Activated T-cell treated with anti-CD3 and anti-CD28 coated beads, Interleukin-2, amount 50 U/mL, for 72 hours (primary cell): Measurements from ENCODE around the gene KCNC3. TPM values are rescaled to one million over a fixed set of nuclear protein-coding genes. Genes with fewer than 3 reads are reported as not detected.

Experiments used
- ATAC-seq, 2 donors: fragments of 150-1000 bp; cut with Tn5 transposase; replicated peaks in 1 of 2; 2 replicates each; pipeline ENCODE4 v1.10.0; 2021; ENCODE audit warnings: moderate library complexity in 2 of 2, mild to moderate bottlenecking in 1 of 2
- DNase-seq, 2 donors: peaks; one replicate each; pipeline ENCODE4 v3.0.0; 2021 to 2022; ENCODE audit warnings: mixed read lengths in 1 of 2
- H3K27ac Mint-ChIP-seq: one replicate; pipeline ENCODE4 v1.8.0; 2022; ENCODE audit warnings: mild to moderate bottlenecking, moderate library complexity, mixed read lengths
- H3K27me3 Mint-ChIP-seq: one replicate; pipeline ENCODE4 v1.8.0; 2022; ENCODE audit warnings: low read depth, mixed read lengths
- H3K36me3 Mint-ChIP-seq, 2 donors: one replicate each; pipeline ENCODE4 v1.8.0; 2022; ENCODE audit warnings: mixed read lengths in 2 of 2, mild to moderate bottlenecking in 1 of 2; ENCODE audit not compliant: insufficient read depth in 2 of 2
- H3K4me1 Mint-ChIP-seq: one replicate; pipeline ENCODE4 v1.8.0; 2022; ENCODE audit warnings: low read depth, mixed read lengths
- H3K4me3 Mint-ChIP-seq, 2 donors: one replicate each; pipeline ENCODE4 v1.8.0; 2022; ENCODE audit warnings: mild to moderate bottlenecking in 2 of 2, mixed read lengths in 2 of 2, moderate library complexity in 2 of 2
- H3K9me3 Mint-ChIP-seq, 2 donors: one replicate each; pipeline ENCODE4 v1.8.0; 2022; ENCODE audit warnings: mixed read lengths in 2 of 2
- total RNA-seq, 2 donors: library from RNA; stranded (reverse); gene quantifications; one replicate each; pipeline ENCODE4 v1.2.3, GENCODE V29; 2022

Gene KCNC3
- 1 to 10 TPM; 5.2 to 8.3 TPM for total RNA-seq

GRCh38 chr19:50329146-50329925 is at the start of gene KCNC3:
KCNC3 (minus strand) TSS chr19:50329377; CDS start chr19:50329082, 295 bp downstream.
- H3K4me3 Mint-ChIP-seq = peak within 1 kb of the TSS; percentile 85 to 94
- peaks cover 76% of the 10 kb centered on the region for H3K4me1 Mint-ChIP-seq
- DNase-seq = peak; percentile 98 to 99
- H3K27ac Mint-ChIP-seq = peak within 1 kb of the TSS; percentile 94
- peaks cover 0 to 5% of the 10 kb centered on the region in 2 donors for H3K9me3 Mint-ChIP-seq
- peak; percentile 73 for ATAC-seq
- H3K36me3 Mint-ChIP-seq = peaks cover 10 to 18% of the 10 kb centered on the region in 2 donors
- peaks cover 60% of the 10 kb centered on the region for H3K27me3 Mint-ChIP-seq

- Mint-ChIP-seq H3K4me3 (no peak overlapping the region), H3K36me3 (peaks cover 9 to 11% of the 10 kb centered on the region in 2 donors), H3K27me3 (no peaks in the 10 kb centered on the region), H3K4me1 (peaks cover 46% of the 10 kb centered on the region), H3K9me3 (no peaks in the 10 kb centered on the region), H3K27ac (no peak overlapping the region)
- ATAC-seq = no peak
- no peak for DNase-seq
These were observed 49.7 kb upstream of the KCNC3 start for GRCh38 chr19:50378863-50379236.

DNA sequence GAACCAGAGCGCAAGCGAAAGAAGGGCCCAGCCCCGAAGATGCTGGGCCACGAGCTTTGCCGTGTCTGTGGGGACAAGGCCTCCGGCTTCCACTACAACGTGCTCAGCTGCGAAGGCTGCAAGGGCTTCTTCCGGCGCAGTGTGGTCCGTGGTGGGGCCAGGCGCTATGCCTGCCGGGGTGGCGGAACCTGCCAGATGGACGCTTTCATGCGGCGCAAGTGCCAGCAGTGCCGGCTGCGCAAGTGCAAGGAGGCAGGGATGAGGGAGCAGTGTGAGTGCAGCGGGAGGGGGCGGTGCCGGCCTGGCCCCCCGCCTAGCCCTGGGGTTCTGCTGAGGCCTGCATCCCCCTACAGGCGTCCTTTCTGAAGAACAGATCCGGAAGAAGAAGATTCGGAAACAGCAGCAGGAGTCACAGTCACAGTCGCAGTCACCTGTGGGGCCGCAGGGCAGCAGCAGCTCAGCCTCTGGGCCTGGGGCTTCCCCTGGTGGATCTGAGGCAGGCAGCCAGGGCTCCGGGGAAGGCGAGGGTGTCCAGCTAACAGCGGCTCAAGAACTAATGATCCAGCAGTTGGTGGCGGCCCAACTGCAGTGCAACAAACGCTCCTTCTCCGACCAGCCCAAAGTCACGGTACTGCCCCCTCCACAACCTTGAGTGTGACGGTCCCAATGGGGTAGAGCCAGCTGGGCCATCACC is 49.1 kb upstream of the KCNC3 start:
- H3K27ac Mint-ChIP-seq = no peak overlapping the region
- H3K4me1 Mint-ChIP-seq = peaks cover 41% of the 10 kb centered on the region
- peaks cover 9 to 11% of the 10 kb centered on the region in 2 donors for H3K36me3 Mint-ChIP-seq
- no peaks in the 10 kb centered on the region for H3K27me3 Mint-ChIP-seq
- ATAC-seq (no peak), DNase-seq (no peak)
- H3K4me3 Mint-ChIP-seq = peak overlapping the region; percentile 40 to 46
- no peaks in the 10 kb centered on the region for H3K9me3 Mint-ChIP-seq

- Mint-ChIP-seq H3K9me3 (no peaks in the 10 kb centered on the region), H3K4me3 (peak overlapping the region; percentile 98 to 100), H3K27ac (no peak overlapping the region), H3K4me1 (peaks cover 33% of the 10 kb centered on the region), H3K27me3 (no peaks in the 10 kb centered on the region), H3K36me3 (peaks cover 9 to 11% of the 10 kb centered on the region in 2 donors)
- no peak for DNase-seq
- ATAC-seq = no peak
These were observed 48.3 kb upstream of the KCNC3 start for GRCh38 chr19:50377517-50377916.

DNA sequence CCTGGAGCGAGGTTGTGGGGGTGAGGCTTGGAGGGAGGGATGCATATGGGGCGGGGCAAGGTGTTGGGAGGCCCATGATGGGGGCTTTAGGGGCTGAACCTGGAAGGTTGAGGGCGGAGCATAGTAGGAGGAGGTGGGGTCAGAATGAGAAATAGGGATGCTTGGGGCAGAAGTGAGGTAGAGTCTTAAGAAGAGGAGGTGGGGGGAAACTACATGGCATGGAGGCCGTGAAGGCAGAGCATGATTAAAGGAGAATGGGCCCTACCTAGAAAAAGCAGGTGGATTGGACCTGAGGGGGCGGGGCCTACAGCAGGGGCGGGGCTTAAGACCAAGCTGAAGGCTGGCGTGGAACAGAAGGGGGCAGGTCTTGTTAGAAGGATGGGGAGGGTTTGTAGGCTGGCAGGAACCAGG is 47.9 kb upstream of the KCNC3 start:
- Mint-ChIP-seq H3K9me3 (no peaks in the 10 kb centered on the region), H3K4me1 (peaks cover 33% of the 10 kb centered on the region), H3K27me3 (no peaks in the 10 kb centered on the region), H3K27ac (peak overlapping the region; percentile 81), H3K4me3 (peak overlapping the region; percentile 98 to 100), H3K36me3 (peaks cover 9 to 11% of the 10 kb centered on the region in 2 donors)
- ATAC-seq (peak; percentile 1 to 26), DNase-seq (peak; percentile 54)

- peak within 1 kb of the TSS; percentile 98 for H3K27ac Mint-ChIP-seq
- H3K36me3 Mint-ChIP-seq = peaks cover 9 to 11% of the 10 kb centered on the region in 2 donors
- peak; percentile 95 to 97 for DNase-seq
- peak within 1 kb of the TSS; percentile 98 to 100 for H3K4me3 Mint-ChIP-seq
- no peaks in the 10 kb centered on the region for H3K9me3 Mint-ChIP-seq
- H3K4me1 Mint-ChIP-seq = peaks cover 33% of the 10 kb centered on the region
- peak; percentile 95 to 96 for ATAC-seq
- H3K27me3 Mint-ChIP-seq = no peaks in the 10 kb centered on the region
These were observed 47.2 kb upstream of the KCNC3 start, which contains the start of gene NR1H2 for GRCh38 chr19:50376166-50377050. NR1H2 (plus strand) TSS chr19:50376457; CDS start chr19:50377606, 1,149 bp downstream.

- no peak for ATAC-seq
- H3K4me3 Mint-ChIP-seq = no peak overlapping the region
- peaks cover 46% of the 10 kb centered on the region for H3K4me1 Mint-ChIP-seq
- no peaks in the 10 kb centered on the region for H3K9me3 Mint-ChIP-seq
- DNase-seq = no peak
- no peak overlapping the region for H3K27ac Mint-ChIP-seq
- no peaks in the 10 kb centered on the region for H3K27me3 Mint-ChIP-seq
- H3K36me3 Mint-ChIP-seq = peaks cover 3 to 6% of the 10 kb centered on the region in 2 donors
These were observed 42.8 kb upstream of the KCNC3 start for GRCh38 chr19:50371914-50372475.

- ATAC-seq = peak; percentile 65 to 66
These were observed 39.7 kb upstream of the KCNC3 start for GRCh38 chr19:50368649-50369570.

DNA sequence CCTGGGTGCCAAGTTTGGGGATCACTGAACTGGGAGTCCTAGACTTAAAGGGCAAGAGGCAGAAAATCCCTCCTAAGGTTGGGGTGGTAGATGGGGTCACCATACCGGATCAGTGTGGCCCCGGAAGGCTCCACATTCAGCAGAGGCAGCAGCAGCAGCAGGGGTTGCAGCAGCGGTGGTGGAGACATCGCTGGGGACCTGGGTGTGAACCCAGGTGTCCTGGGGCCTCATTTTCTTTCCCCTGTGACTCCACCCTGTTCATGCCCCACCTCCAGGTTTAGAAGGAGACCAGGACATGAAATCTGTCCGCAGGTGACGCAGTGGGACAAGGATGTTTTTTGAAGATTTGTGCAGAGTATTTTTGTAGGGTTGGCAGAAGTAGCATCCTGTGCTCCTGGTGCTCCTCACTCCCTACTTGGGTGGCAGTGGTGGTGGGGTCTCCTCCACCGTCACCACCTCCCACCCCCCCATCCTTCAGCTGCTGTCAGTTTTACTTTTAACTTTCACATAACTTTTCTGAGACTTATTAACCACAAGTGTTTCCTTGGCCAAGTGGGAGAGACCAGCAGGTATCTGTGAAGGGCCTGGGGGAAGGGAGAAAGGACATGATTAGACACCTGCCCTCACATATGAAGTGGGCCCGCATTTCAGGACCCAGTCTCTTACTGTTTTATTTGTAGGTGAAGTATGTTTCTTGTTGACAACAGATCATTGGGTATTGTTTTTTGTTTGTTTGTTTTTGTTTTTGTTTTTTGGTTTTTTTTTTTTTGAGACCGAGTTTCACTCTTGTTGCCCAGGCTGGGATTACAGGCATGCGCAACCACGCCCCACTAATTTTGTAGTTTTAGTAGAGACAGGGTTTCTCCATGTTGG is 36.5 kb upstream of the KCNC3 start, which contains the start of gene NAPSA:
NAPSA (minus strand) TSS at position 206 of the 873 bp plus-strand sequence; CDS start at position 188, 18 bp downstream.
- H3K36me3 Mint-ChIP-seq = peaks cover 11 to 13% of the 10 kb centered on the region in 2 donors
- ATAC-seq (no peak), DNase-seq (no peak)
- peaks cover 1 to 2% of the 10 kb centered on the region in 2 donors for H3K9me3 Mint-ChIP-seq
- H3K27ac Mint-ChIP-seq = peak within 1 kb of the TSS; percentile 94
- peak within 1 kb of the TSS; percentile 79 to 80 for H3K4me3 Mint-ChIP-seq
- H3K4me1 Mint-ChIP-seq = peaks cover 81% of the 10 kb centered on the region
- H3K27me3 Mint-ChIP-seq = no peaks in the 10 kb centered on the region

More at GRCh38 chr19:50368649-50369570, 39.7 kb upstream of the KCNC3 start:
- H3K36me3 Mint-ChIP-seq = peaks cover 2 to 5% of the 10 kb centered on the region in 2 donors
- peak; percentile 80 to 86 for DNase-seq
- H3K4me1 Mint-ChIP-seq = peaks cover 48% of the 10 kb centered on the region
- peak overlapping the region; percentile 88 for H3K27ac Mint-ChIP-seq
- H3K9me3 Mint-ChIP-seq = no peaks in the 10 kb centered on the region
- H3K4me3 Mint-ChIP-seq = peak overlapping the region; percentile 96 to 97
- no peaks in the 10 kb centered on the region for H3K27me3 Mint-ChIP-seq

DNA sequence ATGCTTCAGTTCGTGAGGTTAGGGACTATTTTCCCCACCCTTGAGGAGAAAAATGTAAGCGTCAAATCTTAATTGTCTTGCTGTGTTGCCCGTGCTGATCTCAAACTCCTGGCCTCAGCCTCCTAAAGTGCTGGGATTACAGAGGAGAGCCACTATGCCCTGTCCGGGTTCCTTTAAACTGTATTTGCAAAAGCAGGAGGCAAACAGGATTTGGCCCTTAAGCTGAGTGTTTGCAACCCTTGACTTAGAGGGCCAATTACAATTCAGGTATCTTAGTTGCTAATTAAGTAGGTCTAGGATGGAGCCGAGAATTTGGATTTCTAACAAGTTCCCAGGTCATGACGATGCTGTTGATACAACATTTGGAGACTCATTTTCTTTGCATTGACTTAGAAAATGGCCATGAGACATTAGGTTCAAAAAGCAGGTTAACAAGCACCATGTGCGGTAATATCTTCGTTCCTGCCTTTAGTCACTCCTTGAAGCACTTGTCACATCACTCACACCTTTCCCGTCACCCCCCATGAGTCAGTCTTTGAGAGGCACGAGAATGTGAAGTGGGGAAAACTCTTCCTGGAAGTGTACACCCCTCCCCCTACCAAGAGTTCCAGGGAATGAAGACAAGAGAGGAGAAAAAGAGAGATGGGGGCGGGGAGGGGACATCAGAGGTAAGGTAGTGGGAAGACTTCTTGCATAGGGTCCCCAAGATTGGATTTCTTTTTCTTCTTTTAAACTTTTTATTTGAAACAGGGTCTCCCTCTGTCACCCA is 33.7 kb upstream of the KCNC3 start:
- Mint-ChIP-seq H3K9me3 (peaks cover 4 to 6% of the 10 kb centered on the region in 2 donors), H3K4me1 (peaks cover 90% of the 10 kb centered on the region), H3K36me3 (peaks cover 25 to 29% of the 10 kb centered on the region in 2 donors), H3K27ac (peak overlapping the region; percentile 85), H3K27me3 (no peaks in the 10 kb centered on the region), H3K4me3 (peak overlapping the region; percentile 80 to 90)
- DNase-seq = peak; percentile 66 to 70
- peak; percentile 57 to 74 for ATAC-seq
